Activated T-helper 1 cell treated with Interleukin-2 at 50 U/mL for 16 hours (primary cell): ENCODE measurements around the gene LASP1NB.
"Not testable (repeated sequence)": the region's sequence is repeated elsewhere in the genome, so short reads cannot be mapped to it uniquely, and the experiment has no call there.

ENCODE experiments used
- DNase-seq: peaks from one replicate; pipeline ENCODE4 v3.0.0-alpha.2; 2020; ENCODE audit warnings: low read depth

LASP1NB gene

GRCh38 chr17:38897176-38897575 is 28.2 kb upstream of the LASP1NB start:
- no peak for DNase-seq

GRCh38 chr17:38897671-38898290 is 27.6 kb upstream of the LASP1NB start:
- DNase-seq: no peak

- no peak for DNase-seq
Observed at GRCh38 chr17:38898291-38898679, 27.1 kb upstream of the LASP1NB start.

- peak; percentile 73 for DNase-seq
Observed at GRCh38 chr17:38898812-38899348, 26.5 kb upstream of the LASP1NB start.

GRCh38 chr17:38899421-38899820 is 26.0 kb upstream of the LASP1NB start:
- DNase-seq: no peak

GRCh38 chr17:38900978-38901656 is 24.3 kb upstream of the LASP1NB start:
- no peak for DNase-seq

GRCh38 chr17:38903404-38903803 is 22.0 kb upstream of the LASP1NB start:
- DNase-seq: no peak

GRCh38 chr17:38904892-38905291 is 20.5 kb upstream of the LASP1NB start:
- no peak for DNase-seq

- no peak for DNase-seq
Observed at GRCh38 chr17:38905375-38905774, 20.0 kb upstream of the LASP1NB start.

GRCh38 chr17:38906460-38907228 is 18.8 kb upstream of the LASP1NB start:
- no peak for DNase-seq

- DNase-seq: no peak
Observed at GRCh38 chr17:38907930-38908675, 17.3 kb upstream of the LASP1NB start.

- DNase-seq: no peak
Observed at GRCh38 chr17:38908676-38909181, 16.7 kb upstream of the LASP1NB start.

GRCh38 chr17:38910325-38910724 is 15.1 kb upstream of the LASP1NB start:
- DNase-seq: no peak

- no peak for DNase-seq
Observed at GRCh38 chr17:38911081-38911730, 14.2 kb upstream of the LASP1NB start.

- DNase-seq: not testable (repeated sequence)
Observed at GRCh38 chr17:38911731-38912081, 13.7 kb upstream of the LASP1NB start.

- DNase-seq: no peak
Observed at GRCh38 chr17:38912221-38912813, 13.1 kb upstream of the LASP1NB start.

GRCh38 chr17:38914741-38915638 is 10.4 kb upstream of the LASP1NB start:
- no peak for DNase-seq

GRCh38 chr17:38915639-38915995 is 9.8 kb upstream of the LASP1NB start:
- DNase-seq: no peak

GRCh38 chr17:38916771-38917170 is 8.6 kb upstream of the LASP1NB start:
- DNase-seq: no peak

- no peak for DNase-seq
Observed at GRCh38 chr17:38917259-38917658, 8.2 kb upstream of the LASP1NB start.
